ENCODE measurements around the gene STIM1. TPM values are rescaled to one million over a fixed set of nuclear protein-coding genes. Genes with fewer than 3 reads are reported as not detected.

The STIM1 gene
- total RNA-seq, 4 donors from 2014 or later, result 50.1 to 112 (median 63.3) TPM

DNA sequence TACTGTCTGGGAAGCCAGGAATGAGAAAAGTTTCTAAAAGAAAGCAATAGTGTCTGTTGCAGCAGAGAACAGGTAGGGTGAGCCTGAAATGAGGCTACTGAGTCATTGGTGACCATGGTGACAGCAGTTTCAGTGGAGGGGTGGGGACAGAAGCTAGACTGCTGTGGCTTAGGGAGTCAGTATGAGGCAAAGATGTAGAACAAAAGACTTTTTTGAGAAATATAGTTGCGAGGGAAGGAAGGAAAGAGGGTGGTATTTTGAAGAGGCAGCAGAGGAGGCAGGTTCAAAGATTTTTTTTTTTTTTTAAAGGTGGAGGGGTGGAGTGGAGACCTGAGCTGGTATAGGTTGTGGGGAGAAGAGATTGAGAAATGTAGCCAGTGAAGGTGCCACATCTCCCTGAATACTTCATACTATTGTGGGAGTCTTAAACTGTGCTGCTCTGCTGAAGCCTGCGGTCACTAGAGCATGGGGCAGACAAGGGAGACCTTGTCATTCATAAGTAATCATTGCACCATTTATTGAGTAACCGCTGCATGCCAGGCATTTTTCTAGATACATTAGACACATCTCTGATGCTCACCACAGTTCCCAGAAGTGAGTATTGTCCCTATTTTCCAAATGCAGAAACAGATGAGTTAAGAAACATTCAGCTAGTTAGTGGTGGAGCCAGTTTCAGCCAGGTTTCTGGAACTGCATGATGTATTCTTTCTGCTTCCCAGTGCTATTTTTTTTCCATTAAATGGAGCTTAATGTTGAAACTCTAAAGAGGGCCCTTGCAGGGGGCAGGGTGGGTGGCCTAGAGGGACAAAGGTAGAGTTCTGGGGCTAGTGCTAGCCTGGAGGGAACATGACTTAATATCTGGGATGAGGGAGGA lies 49.9 kb downstream of the STIM1 start:
- H3K27ac ChIP-seq, result peak overlapping the region; percentile 57 to 86 (median 82)
- TF ChIP-seq, protein P1, sequence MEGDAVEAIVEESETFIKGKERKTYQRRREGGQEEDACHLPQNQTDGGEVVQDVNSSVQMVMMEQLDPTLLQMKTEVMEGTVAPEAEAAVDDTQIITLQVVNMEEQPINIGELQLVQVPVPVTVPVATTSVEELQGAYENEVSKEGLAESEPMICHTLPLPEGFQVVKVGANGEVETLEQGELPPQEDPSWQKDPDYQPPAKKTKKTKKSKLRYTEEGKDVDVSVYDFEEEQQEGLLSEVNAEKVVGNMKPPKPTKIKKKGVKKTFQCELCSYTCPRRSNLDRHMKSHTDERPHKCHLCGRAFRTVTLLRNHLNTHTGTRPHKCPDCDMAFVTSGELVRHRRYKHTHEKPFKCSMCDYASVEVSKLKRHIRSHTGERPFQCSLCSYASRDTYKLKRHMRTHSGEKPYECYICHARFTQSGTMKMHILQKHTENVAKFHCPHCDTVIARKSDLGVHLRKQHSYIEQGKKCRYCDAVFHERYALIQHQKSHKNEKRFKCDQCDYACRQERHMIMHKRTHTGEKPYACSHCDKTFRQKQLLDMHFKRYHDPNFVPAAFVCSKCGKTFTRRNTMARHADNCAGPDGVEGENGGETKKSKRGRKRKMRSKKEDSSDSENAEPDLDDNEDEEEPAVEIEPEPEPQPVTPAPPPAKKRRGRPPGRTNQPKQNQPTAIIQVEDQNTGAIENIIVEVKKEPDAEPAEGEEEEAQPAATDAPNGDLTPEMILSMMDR (IDR thresholded peaks at IDR 0.05), result no peak
- H3K4me3 ChIP-seq, result no peak overlapping the region
- H3K27me3 ChIP-seq, result no peaks in the 10 kb centered on the region
- no peaks in the 10 kb centered on the region for H3K9me3 ChIP-seq
- DNase-seq, result no peak
- peaks cover 37 to 89% (median 44%) of the 10 kb centered on the region in 3 donors for H3K4me1 ChIP-seq
- no peaks in the 10 kb centered on the region for H3K36me3 ChIP-seq
- WGBS, 2 donors, result 43 to 57% methylated on average over 3 of the region's 3 CpGs
- intact Hi-C loops (cut with DNase I), result no loop called here

DNA sequence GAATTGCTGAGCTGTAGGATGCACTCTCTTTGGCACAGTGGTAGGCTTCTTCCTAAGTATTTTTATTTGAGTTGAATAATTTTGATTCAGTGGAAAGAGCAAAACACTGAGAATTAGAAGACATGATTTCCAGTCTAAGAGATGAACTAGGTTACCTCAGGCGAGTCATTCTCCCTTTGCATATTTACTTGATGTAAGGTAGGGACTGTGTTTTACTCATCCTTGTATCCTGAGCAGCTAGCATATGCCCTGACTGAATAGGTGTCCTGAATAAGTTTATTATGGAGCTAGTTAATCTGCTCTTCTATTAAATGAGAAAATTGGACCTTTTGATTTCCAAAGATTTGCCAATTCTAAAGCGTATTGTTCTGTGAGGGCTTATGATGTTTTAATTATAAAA lies 50.7 kb downstream of the STIM1 start:
- Histone ChIP-seq H3K4me3 (no peak overlapping the region), H3K9me3 (no peaks in the 10 kb centered on the region), H3K27ac (peak overlapping the region; percentile 57 to 86 (median 82)), H3K4me1 (peaks cover 37 to 81% (median 44%) of the 10 kb centered on the region in 3 donors), H3K36me3 (no peaks in the 10 kb centered on the region), H3K27me3 (no peaks in the 10 kb centered on the region)
- TF ChIP-seq, protein P1 (IDR thresholded peaks at IDR 0.05), result no peak
- no peak for TF ChIP-seq POLR2A (IDR thresholded peaks at IDR 0.05)
- 86 to 89% methylated on average over 2 of the region's 2 CpGs for WGBS, 2 donors
- DNase-seq, result no peak
- intact Hi-C loops (cut with DNase I), result no loop called here

DNA sequence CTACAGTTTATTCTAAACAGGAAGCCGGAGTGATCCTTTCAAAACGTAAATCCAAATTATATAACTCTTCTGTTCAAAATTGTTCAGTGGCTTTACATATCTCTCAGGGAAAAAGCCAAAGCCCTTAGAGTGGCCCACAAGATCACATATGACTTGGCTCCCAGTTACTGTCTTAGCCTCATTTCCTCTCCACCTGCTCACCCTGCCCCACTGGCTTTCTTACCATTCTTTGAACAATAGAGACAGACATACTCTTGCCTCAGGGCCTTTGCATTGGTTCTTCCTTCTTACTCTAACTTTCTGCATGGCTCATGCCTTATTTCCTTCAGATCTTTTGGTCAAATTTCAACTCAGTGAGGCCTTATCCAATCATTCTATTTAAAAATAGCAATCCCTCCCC lies 52.1 kb downstream of the STIM1 start:
- Histone ChIP-seq H3K27me3 (no peaks in the 10 kb centered on the region), H3K4me1 (peaks cover 32 to 73% (median 41%) of the 10 kb centered on the region in 3 donors), H3K27ac (peak overlapping the region; percentile 12 to 42 (median 32)), H3K36me3 (no peaks in the 10 kb centered on the region), H3K9me3 (no peaks in the 10 kb centered on the region), H3K4me3 (no peak overlapping the region)
- TF ChIP-seq POLR2A (IDR thresholded peaks at IDR 0.05), result no peak
- TF ChIP-seq, protein P1 (IDR thresholded peaks at IDR 0.05), result no peak
- DNase-seq, result no peak
- WGBS, 2 donors, result 29 to 55% methylated on average over 2 of the region's 2 CpGs
- intact Hi-C loops (cut with DNase I), result no loop called here

DNA sequence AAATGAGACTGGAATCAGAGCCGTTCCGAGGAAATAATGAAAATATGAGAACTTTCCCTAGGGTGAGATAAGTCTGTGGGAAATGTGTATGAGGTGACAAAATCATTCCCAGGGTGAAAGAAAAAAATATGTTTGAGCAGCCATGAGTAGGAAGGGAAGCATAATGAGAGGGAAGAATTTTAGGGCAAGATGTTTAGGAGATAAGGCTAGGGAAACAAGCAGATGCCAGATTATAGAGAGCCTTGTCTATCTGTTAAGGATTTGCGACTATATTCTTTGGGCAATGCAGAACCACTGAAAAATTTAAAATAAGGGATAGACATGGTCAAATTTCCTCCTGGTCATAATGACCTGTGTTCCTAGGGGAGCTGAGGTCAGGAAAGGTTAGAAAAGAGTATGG lies 54.4 kb downstream of the STIM1 start:
- WGBS, 2 donors, result 63 to 64% methylated on average over 3 of the region's 3 CpGs
- no peaks in the 10 kb centered on the region for H3K27me3 ChIP-seq
- H3K4me1 ChIP-seq, result peaks cover 22 to 53% (median 26%) of the 10 kb centered on the region in 3 donors
- DNase-seq, result no peak
- TF ChIP-seq POLR2A (IDR thresholded peaks at IDR 0.05), result no peak
- TF ChIP-seq, protein P1 (IDR thresholded peaks at IDR 0.05), result no peak
- intact Hi-C loops (cut with DNase I), result no loop called here
- no peak overlapping the region for H3K27ac ChIP-seq
- no peaks in the 10 kb centered on the region for H3K36me3 ChIP-seq
- H3K9me3 ChIP-seq, result no peaks in the 10 kb centered on the region
- H3K4me3 ChIP-seq, result no peak overlapping the region

DNA sequence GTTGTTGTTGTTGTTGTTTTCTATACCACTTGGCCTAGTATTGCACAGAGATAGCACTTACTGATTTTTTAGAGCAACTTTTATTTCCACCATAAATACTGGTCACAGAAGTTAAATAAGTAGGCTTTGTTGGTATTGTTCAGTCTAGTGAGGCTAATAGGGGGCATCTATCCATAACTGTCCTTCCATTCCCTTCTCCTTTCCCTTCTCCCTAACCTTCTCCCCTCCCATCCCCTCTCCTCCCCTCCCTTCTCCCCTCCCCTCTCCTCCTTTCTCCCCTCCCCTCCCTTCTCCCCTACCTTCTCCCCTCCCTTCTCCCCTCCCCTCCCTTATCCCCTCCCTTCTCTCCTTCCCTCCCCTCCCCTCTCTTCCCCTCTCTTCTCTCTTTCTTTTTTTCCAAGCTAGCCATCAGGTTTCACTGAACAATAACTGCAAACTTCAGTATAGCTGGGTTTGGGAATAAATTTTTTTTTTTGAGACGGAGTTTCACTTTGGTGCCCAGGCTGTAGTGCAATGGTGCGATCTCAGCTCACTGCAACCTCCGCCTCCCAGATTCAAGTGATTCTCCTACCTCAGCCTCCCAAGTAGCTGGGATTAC lies 56.5 kb downstream of the STIM1 start:
- 90 to 97% methylated on average over 3 of the region's 3 CpGs for WGBS, 2 donors
- no peaks in the 10 kb centered on the region for H3K27me3 ChIP-seq
- DNase-seq, result no peak
- no peaks in the 10 kb centered on the region for H3K36me3 ChIP-seq
- TF ChIP-seq, protein P1 (IDR thresholded peaks at IDR 0.05), result no peak
- no peak for TF ChIP-seq POLR2A (IDR thresholded peaks at IDR 0.05)
- intact Hi-C loops (cut with DNase I), result no loop called here
- H3K9me3 ChIP-seq, result no peaks in the 10 kb centered on the region
- peaks cover 5 to 46% (median 15%) of the 10 kb centered on the region in 3 donors for H3K4me1 ChIP-seq
- no peak overlapping the region for H3K27ac ChIP-seq
- H3K4me3 ChIP-seq, result no peak overlapping the region
